Psoas muscle (tissue), 8 donors: ENCODE results near the gene BORCS8. TPM values are rescaled to one million over a fixed set of nuclear protein-coding genes. Genes with fewer than 3 reads are reported as not detected.

Experiments used
- ATAC-seq, 4 donors: fragments of 200-7000 bp; cut with Tn5 transposase; one replicate each; pipeline ENCODE4 v1.9.1; 2020; ENCODE audit warnings: moderate library complexity in 3 of 4, mild to moderate bottlenecking in 2 of 4
- DNase-seq, 2 donors: peaks; one replicate each; pipeline ENCODE4 v3.0.0-alpha.2; 2020
- H3K27ac ChIP-seq: fragments of 200-600 bp; one replicate; pipeline ENCODE4 v1.8.0; 2022
- H3K27me3 ChIP-seq, 3 donors: fragments of 200-600 bp in 1 of 3; one replicate each; pipeline versions ENCODE4 v1.6.1 to v1.8.0; 2013 to 2022; ENCODE audit warnings: low read length in 2 of 3, mild to moderate bottlenecking in 2 of 3, moderate library complexity in 1 of 3; ENCODE audit not compliant: insufficient read depth in 3 of 3
- H3K36me3 ChIP-seq, 2 donors: fragments of 200-600 bp in 1 of 2; one replicate each; pipeline versions ENCODE4 v1.6.1 to v1.8.0; 2013 to 2022; ENCODE audit warnings: low read depth in 1 of 2, mild to moderate bottlenecking in 1 of 2, moderate library complexity in 1 of 2; ENCODE audit not compliant: insufficient read depth in 1 of 2
- H3K4me1 ChIP-seq: fragments of 200-600 bp; one replicate; pipeline ENCODE4 v1.8.0; 2022
- H3K4me3 ChIP-seq: fragments of 200-600 bp; one replicate; pipeline ENCODE4 v1.8.0; 2022; ENCODE audit warnings: mild to moderate bottlenecking
- H3K9me3 ChIP-seq: fragments of 200-600 bp; one replicate; pipeline ENCODE4 v1.8.0; 2022
- CTCF ChIP-seq: fragments of 200-600 bp; IDR thresholded peaks from one replicate; pipeline ENCODE4 v1.8.0; 2022; ENCODE audit warnings: antibody characterized with exemption
- WGBS, 3 donors: extraction: QIAGEN DNeasy Blood & Tissue Kit; methylation state at CpG; one replicate each; pipeline versions ENCODE4 v1.1.6 to v1.1.7; 2013; 5-methylcytosine and 5-hydroxymethylcytosine counted together
- intact Hi-C, 2 donors: fragments of 100-400 bp; cut with DNase I; formaldehyde crosslinking; loops; one replicate each; pipeline versions ENCODE4 v1.11.0 to v1.14.2; 2022
- polyA plus RNA-seq, 3 donors: library from polyadenylated mRNA; stranded (reverse); fragments of 200-250 nt; gene quantifications; one replicate each; pipeline ENCODE4 v1.2.3, GENCODE V29; 2013
- total RNA-seq, 4 donors: library from RNA; stranded (reverse); fragmentation: NEBNext Ultra II Directional in 2 of 4; extraction: Animal tissue kit (Norgen Biotek cat#: 25700) in 2 of 4; gene quantifications; one replicate each; pipeline versions ENCODE4 v1.2.1 to v1.2.4, GENCODE V29; 2021 to 2023
- donor health status: healthy with polysubstance abuse.
- donor health status: DM: no; HTN: no; CAD: no; lungs with moderate emphysema.
- donor health status: Bipolar disorder and iron deficiency.
- donor health status: healthy.
- donor health status: DM: yes; HTN: yes; CAD: no.
- donor health status: DM: no; HTN: no; CAD: no.
- donor health status: DM: no; HTN: no; CAD: no.
- donor health status: DM: yes; HTN: yes; CAD: no.

Gene BORCS8
- total and polyA plus RNA-seq, 7 donors = 16.0 to 46.1 (median 25.2) TPM

GRCh38 chr19:19236173-19236572 is 44.2 kb upstream of the BORCS8 start:
- peaks cover 0 to 18% (median 0%) of the 10 kb centered on the region in 3 donors for H3K27me3 ChIP-seq
- H3K4me3 ChIP-seq = no peak overlapping the region
- no peaks in the 10 kb centered on the region for H3K36me3 ChIP-seq
- DNase-seq (no peak), ATAC-seq (no peak)
- intact Hi-C loops = no loop called here
- H3K27ac ChIP-seq = no peak overlapping the region
- TF ChIP-seq CTCF = no peak
- peaks cover 19% of the 10 kb centered on the region for H3K9me3 ChIP-seq
- no peaks in the 10 kb centered on the region for H3K4me1 ChIP-seq

GRCh38 chr19:19234220-19234816 is 42.4 kb upstream of the BORCS8 start:
- intact Hi-C loops = no loop called here
- WGBS, 3 donors = 85 to 88% (median 87%) methylated on average over 2 of the region's 2 CpGs
- Histone ChIP-seq H3K36me3 (no peaks in the 10 kb centered on the region), H3K4me3 (no peak overlapping the region), H3K9me3 (peaks cover 19% of the 10 kb centered on the region), H3K27ac (no peak overlapping the region), H3K27me3 (peaks cover 0 to 15% (median 0%) of the 10 kb centered on the region in 3 donors), H3K4me1 (no peaks in the 10 kb centered on the region)
- ATAC-seq (no peak), DNase-seq (no peak)
- no peak for TF ChIP-seq CTCF

GRCh38 chr19:19232261-19232721 is 40.3 kb upstream of the BORCS8 start:
- no peak for TF ChIP-seq CTCF
- peaks cover 19% of the 10 kb centered on the region for H3K9me3 ChIP-seq
- WGBS, 3 donors = 23 to 30% (median 27%) methylated on average over 19 of the region's 19 CpGs
- intact Hi-C loops = no loop called here
- no peak for DNase-seq
- no peak for ATAC-seq
- no peak overlapping the region for H3K27ac ChIP-seq
- H3K4me3 ChIP-seq = no peak overlapping the region
- H3K4me1 ChIP-seq = no peaks in the 10 kb centered on the region
- H3K27me3 ChIP-seq = peaks cover 0 to 28% (median 10%) of the 10 kb centered on the region in 3 donors
- H3K36me3 ChIP-seq = no peaks in the 10 kb centered on the region

GRCh38 chr19:19230999-19231398 is 39.0 kb upstream of the BORCS8 start:
- WGBS, 3 donors = 75 to 88% (median 77%) methylated on average over 9 of the region's 9 CpGs
- intact Hi-C loops = no loop called here
- no peaks in the 10 kb centered on the region for H3K36me3 ChIP-seq
- ATAC-seq = no peak
- H3K27me3 ChIP-seq = peaks cover 0 to 41% (median 16%) of the 10 kb centered on the region in 3 donors
- DNase-seq = no peak
- TF ChIP-seq CTCF = no peak
- no peaks in the 10 kb centered on the region for H3K4me1 ChIP-seq
- peaks cover 19% of the 10 kb centered on the region for H3K9me3 ChIP-seq
- H3K27ac ChIP-seq = no peak overlapping the region
- no peak overlapping the region for H3K4me3 ChIP-seq

GRCh38 chr19:19229701-19230100 is 37.7 kb upstream of the BORCS8 start:
- 74 to 82% (median 80%) methylated on average over 3 of the region's 3 CpGs for WGBS, 3 donors
- Histone ChIP-seq H3K4me1 (no peaks in the 10 kb centered on the region), H3K4me3 (no peak overlapping the region), H3K27ac (no peak overlapping the region), H3K36me3 (no peaks in the 10 kb centered on the region), H3K27me3 (peaks cover 0 to 54% (median 21%) of the 10 kb centered on the region in 3 donors), H3K9me3 (peaks cover 13% of the 10 kb centered on the region)
- no peak for TF ChIP-seq CTCF
- intact Hi-C loops = no loop called here
- DNase-seq (no peak), ATAC-seq (no peak)
